GM19023 (cell line): ENCODE data around the gene MLLT6.
"Not testable (repeated sequence)": the region's sequence is repeated elsewhere in the genome, so short reads cannot be mapped to it uniquely, and the experiment has no call there.

Experiments used
- ATAC-seq: cut with Tn5 transposase; IDR thresholded peaks from one replicate; pipeline ENCODE4 v1.9.1; 2021; ENCODE audit warnings: mild to moderate bottlenecking, moderate library complexity; ENCODE audit not compliant: unreplicated experiment

MLLT6 gene

DNA sequence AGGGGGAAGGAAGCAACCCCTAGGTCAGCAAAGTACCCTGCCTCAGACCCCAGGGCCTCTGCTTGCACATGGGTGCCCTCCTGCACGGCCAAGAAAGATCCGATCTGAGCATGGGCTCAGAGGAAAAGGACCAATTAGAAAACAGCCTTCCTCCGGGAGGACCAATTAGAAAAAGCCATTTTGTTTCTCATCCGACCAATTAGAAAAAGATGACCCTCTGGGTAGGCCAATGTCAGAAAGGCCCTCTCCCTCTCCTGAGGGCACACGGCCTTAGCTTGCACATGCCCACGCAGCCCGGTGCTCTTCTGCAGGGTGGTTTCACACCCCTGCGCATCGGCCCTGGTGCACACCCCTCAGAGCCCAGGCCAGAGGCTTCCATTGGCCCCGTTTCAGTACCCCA lies 20.0 kb downstream of the MLLT6 start:
- no peak for ATAC-seq

DNA sequence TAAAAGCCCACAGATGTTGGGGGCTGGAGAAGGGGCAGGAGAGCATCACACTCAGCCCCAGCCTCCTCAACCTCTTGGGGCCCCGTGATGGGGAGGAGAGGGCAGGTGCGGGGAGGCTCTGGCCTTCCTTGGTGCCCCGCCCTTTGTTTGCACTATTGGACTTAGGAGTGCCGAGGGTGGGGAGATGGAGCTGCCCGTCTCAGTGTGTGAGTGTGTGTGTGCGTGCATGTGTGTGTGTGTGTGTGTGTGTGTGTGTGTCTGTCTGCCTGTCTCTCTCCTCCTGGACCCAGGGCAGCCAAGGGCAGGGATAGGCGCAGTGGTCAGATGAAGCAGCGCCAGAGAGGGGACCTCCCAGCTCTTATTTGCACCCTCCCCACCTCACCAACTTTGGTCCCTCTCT lies 21.1 kb downstream of the MLLT6 start:
- not testable (repeated sequence) for ATAC-seq

DNA sequence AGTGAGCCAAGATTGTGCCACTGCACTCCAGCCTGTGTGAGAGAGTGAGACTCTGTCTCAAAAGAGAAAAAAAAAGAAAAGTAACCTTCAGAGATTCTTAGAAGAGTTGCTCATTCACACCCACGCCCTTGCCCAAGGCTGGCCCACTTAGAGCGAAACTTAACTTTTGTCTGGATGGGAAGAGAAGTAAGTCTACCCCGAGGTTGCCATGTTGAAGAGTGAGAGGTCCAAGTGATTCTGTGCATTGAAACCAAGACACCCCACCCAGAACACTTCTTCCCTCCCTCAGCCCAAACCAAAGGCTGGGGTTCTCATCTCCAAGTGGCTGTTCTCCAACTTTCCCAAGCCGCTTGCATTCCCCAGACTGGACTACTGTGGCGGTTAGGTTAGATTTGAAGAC lies 22.7 kb downstream of the MLLT6 start:
- no peak for ATAC-seq

GRCh38 chr17:38728290-38728831 lies 23.3 kb downstream of the MLLT6 start:
- no peak for ATAC-seq

DNA sequence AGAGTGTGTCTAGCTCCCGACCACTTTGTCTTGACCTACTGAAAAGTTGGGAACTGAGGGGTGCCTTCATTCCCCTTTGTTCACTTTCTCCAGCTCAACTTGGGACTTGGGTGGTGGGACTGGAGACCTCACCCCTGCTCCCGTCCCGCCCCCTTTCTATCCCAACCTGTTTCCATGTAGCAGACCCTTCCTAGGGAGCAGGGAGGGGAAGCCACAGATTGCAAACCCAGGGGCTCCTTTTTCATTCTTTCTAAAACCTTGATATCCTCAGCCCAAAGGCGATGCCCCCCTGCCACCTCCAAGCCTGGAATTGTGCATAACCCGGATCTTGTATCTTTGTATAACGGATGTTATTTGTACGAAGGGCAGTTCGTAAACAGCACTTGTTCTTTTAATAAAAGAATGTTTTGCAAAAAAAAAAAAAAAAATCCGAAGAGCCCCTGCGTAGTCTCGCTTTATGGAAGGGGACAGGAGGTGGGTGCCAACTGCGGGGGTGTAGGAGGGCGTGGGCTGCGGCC lies 24.4 kb downstream of the MLLT6 start:
- ATAC-seq, result no peak

DNA sequence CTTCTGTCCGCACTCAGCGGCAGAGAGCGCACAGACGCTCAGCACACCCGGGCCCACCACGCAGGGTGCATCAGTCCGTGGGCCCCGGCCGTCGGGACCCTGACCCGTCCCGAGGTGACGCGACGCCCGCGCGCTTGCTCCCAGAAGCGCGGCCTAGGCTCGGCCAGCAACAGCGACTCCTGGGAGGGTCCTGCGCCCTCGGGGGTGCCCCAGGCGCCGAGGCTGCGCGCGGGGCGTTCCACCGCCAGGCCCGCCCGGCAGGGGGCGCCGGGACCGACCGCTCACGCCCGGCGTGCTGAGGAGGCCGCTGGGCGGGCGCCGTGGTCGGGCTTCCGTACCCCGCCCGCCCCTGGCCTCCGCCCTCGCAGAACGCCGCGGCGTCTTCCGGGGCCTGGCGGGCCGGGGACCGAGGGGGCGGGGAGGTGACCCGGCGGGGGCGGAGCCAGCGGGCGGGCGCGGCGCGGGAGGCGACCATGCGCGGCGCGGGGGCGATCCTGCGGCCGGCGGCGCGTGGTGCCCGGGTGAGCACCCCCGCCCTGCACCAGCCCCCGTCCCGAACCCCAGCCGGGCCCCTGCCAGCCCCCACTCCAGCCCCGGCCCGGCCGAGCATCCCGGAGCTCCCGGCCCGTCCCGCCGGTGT lies 24.9 kb downstream of the MLLT6 start, which contains the start of gene CISD3:
TSS of gene CISD3 (plus strand) at position 456 of the 640 bp plus-strand sequence. CDS start at position 474, 18 bp downstream.
- ATAC-seq, result peak; percentile 77

DNA sequence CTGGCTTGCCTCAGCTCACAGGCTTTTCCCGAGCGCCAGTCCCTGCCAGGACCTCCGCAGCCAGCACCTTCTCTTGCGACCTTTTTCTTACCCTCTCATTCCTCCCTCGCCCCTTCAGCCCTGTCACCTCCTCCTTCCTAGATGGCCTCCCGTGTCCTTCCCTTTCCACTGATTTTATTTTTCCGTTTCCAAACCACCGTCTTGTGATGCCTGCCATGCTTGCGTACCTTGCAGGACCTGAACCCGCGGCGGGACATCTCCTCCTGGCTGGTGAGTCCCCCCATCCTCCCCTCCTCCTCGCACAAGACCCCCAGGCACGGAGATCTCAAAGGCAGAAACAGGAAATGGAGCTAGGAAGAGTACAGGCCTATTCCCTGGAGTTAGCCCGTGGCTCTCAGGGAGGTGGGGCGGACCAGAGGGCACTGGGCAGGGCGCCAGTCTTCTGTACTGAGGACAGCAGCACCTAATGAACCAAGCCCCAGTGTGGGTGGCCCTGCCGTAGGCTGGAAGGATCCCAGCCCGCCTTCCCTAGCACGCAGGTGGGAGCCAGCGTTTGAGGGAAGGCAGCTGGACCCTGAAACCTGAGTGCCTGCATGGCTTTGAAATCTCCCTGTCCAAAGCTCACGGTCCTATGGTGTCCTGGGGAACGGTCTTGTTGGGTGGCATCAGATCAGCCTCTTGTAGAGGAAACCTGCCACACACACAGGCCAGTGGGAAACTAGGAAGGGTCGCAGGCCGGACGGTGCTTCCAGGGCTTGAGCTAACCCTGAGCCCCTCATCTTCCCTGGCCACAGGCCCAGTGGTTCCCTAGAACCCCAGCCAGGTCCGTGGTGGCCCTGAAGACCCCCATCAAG lies 25.7 kb downstream of the MLLT6 start:
- ATAC-seq, result no peak

GRCh38 chr17:38731526-38732294 lies 26.6 kb downstream of the MLLT6 start:
- ATAC-seq, result no peak

DNA sequence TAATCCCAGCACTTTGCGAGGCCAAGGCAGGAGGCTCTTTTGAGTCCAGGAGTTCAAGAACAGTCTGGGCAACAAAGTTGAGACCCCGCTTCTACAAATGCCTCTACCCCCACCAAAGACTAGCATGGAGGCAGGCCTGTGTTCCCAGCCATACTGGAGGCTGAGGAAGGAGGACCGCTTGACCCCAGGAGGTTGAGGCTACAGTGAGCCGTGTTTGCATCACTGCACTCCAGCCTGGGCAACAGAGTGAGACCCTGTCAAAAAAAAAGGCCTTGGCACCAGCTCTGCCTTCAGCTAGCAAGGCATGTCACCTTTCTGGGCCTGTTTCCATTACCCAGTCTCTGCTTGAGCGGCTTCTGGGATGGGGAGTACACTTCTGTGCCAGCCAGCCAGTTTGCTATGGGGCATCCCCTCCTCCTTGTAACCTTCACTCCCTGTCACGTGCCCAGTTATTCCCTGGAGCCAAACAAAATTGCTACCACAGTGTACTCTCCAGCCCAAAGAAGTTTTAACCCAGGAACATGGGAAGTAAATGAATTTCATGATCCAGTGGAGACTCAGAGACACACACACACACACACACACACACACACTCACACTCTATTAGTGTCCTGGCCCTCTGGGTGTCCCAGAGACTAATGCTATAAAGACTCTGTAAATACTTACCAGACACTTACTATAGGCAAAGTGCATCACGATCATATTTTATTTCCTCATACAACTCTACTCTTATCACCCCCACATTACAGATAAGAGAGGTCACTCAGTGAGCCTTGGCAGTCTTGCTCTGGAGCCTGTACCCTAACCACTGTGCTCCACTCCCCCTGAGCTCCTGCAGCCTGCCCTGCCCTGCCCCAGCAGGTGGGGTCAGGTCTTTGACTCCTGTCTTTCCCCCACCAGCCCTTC lies 27.6 kb downstream of the MLLT6 start:
- ATAC-seq, result no peak

DNA sequence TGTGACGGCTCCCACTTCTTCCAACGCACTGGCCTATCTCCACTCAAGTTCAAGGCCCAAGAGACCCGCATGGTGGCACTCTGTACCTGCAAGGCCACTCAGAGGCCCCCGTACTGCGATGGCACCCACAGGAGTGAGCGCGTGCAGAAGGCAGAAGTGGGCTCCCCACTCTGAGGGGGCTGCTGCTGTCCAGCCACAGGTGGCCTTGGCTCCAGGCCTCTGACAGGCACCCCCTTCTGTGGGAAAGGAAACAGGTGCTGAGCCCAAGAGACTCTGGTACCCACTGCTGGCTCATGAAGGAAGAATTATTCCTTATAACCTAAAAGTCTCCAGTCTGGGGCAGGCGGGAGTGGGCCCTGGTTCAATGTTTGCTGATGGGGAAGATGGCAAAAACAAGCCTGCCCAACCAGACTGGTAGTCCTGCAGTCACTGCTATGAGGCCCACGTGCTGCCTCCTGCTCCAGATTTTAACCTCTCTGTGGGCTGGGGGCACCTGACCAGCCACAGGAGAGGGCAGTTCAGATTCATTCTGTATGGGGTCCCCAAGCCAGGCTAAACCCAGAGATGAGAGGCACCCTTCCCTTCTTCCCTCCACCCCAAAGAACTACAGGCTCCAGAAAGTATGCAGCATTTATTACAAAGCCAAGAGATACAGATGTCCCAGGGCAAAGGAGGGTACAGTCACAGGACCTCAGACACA lies 28.4 kb downstream of the MLLT6 start:
- ATAC-seq, result no peak

GRCh38 chr17:38733982-38734973 lies 29.2 kb downstream of the MLLT6 start:
- no peak for ATAC-seq

- no peak for ATAC-seq
Observed at GRCh38 chr17:38735161-38735997, 30.3 kb downstream of the MLLT6 start.

DNA sequence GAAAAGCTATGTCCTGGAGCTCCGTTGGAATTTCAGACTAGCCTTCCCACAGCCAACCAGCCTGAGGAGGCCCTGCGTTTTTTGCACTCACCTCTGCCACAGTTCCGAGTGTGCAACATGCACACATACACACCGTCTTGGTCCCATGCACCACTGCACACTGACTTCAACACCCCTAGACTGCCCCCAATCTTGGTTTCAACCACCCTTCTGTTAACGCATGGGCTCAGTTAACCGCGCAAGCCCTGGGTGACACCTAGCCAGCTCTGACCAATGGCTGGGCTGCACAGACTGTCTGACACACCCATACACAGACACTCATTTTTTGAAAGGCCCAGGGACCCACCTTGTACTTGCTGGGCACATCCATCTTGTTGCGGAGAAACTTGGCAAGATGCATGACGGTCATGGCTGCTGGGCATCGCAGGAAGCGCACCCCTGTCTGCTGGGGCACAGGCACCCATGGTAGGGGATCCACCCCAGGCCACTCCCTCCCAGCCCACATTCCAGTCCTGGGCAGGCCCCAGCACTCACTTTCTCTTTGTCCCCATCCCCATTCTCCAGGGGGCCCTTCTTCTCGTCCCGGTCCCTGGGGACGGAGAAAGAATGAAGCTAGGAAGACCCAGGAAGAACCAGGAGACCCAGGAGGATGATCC lies 33.1 kb downstream of the MLLT6 start:
- ATAC-seq, result no peak

- ATAC-seq, result no peak
Observed at GRCh38 chr17:38738686-38739085, 33.6 kb downstream of the MLLT6 start.

- no peak for ATAC-seq
Observed at GRCh38 chr17:38739305-38739704, 34.2 kb downstream of the MLLT6 start.

DNA sequence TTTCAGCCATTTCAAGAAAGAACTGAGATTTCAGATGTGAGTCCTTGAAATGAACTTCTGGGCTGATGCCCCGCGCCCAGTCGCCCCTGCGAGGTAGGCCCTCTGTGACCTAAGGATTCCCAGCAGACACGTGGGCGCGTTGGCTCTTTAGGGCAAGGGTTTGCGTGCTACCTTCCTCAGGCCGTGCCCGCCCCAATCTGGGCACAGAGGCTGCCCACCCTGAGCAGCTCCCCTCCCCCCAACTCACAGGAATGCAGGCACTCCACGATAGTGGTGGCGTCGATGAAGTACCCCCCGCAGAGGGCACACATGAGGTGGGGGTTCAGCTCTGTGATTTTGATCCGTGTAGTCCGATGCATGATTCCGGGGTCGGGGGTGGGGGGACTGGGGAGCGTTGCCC lies 35.0 kb downstream of the MLLT6 start:
- no peak for ATAC-seq

DNA sequence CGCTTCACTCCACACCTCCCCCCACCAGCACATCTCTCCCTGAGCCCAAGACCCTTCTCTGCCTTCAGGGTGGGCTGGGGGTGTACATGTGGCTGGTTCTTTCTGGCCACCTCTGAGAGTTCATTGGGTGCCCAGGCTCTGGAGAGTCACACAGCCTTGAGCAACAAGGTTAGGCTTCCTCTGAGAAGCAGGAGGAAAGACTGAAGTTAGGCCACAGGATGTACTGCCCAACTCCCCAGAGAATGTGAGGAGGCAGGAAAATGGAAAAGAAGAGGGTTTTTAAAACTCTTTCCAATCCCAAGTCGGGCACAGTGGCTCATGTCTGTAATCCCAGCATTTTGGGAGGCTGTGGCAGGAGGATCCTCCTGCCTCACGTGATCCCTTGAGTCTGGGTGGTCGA lies 35.7 kb downstream of the MLLT6 start:
- ATAC-seq, result no peak
